Measurements from ENCODE around the gene TRMO. TPM values are rescaled to one million over a fixed set of nuclear protein-coding genes. Genes with fewer than 3 reads are reported as not detected.

The TRMO gene
- total and polyA plus RNA-seq, 2 experiments from 2014 or later, result 5.0 to 6.4 TPM

- H3K4me2 ChIP-seq, result no peak overlapping the region
- TF ChIP-seq POLR2AphosphoS5 (IDR thresholded peaks at IDR 0.05; ENCODE audit: low read depth) (no peak), ZNF114 (CRISPR knock-in tag; IDR thresholded peaks at IDR 0.05) (no peak), CREB1 (CRISPR knock-in tag; IDR thresholded peaks at IDR 0.05; ENCODE audit: low read depth) (no peak), CTCF (conservative IDR thresholded peaks at IDR 0.05; ENCODE audit: low read depth in 2 of 2) (no peak), NANOG (IDR thresholded peaks at IDR 0.05; ENCODE audit: borderline replicate concordance) (no peak), EZH2 (IDR thresholded peaks at IDR 0.05; ENCODE audit: low read depth, unreplicated experiment) (no peak), EZH2phosphoT487 (IDR thresholded peaks at IDR 0.05; ENCODE audit: unreplicated experiment) (no peak), JUNB (IDR thresholded peaks at IDR 0.05; ENCODE audit: unreplicated experiment) (no peak), STAT1 (IDR thresholded peaks at IDR 0.05; ENCODE audit: unreplicated experiment) (no peak), ZNF331 (CRISPR knock-in tag; IDR thresholded peaks at IDR 0.05; ENCODE audit: low read depth) (no peak), REST (IDR thresholded peaks at IDR 0.05; ENCODE audit: unreplicated experiment) (no peak)
- TF ChIP-seq, protein P1, sequence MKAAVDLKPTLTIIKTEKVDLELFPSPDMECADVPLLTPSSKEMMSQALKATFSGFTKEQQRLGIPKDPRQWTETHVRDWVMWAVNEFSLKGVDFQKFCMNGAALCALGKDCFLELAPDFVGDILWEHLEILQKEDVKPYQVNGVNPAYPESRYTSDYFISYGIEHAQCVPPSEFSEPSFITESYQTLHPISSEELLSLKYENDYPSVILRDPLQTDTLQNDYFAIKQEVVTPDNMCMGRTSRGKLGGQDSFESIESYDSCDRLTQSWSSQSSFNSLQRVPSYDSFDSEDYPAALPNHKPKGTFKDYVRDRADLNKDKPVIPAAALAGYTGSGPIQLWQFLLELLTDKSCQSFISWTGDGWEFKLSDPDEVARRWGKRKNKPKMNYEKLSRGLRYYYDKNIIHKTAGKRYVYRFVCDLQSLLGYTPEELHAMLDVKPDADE (IDR thresholded peaks at IDR 0.05), result no peak
- TF ChIP-seq, protein P2, sequence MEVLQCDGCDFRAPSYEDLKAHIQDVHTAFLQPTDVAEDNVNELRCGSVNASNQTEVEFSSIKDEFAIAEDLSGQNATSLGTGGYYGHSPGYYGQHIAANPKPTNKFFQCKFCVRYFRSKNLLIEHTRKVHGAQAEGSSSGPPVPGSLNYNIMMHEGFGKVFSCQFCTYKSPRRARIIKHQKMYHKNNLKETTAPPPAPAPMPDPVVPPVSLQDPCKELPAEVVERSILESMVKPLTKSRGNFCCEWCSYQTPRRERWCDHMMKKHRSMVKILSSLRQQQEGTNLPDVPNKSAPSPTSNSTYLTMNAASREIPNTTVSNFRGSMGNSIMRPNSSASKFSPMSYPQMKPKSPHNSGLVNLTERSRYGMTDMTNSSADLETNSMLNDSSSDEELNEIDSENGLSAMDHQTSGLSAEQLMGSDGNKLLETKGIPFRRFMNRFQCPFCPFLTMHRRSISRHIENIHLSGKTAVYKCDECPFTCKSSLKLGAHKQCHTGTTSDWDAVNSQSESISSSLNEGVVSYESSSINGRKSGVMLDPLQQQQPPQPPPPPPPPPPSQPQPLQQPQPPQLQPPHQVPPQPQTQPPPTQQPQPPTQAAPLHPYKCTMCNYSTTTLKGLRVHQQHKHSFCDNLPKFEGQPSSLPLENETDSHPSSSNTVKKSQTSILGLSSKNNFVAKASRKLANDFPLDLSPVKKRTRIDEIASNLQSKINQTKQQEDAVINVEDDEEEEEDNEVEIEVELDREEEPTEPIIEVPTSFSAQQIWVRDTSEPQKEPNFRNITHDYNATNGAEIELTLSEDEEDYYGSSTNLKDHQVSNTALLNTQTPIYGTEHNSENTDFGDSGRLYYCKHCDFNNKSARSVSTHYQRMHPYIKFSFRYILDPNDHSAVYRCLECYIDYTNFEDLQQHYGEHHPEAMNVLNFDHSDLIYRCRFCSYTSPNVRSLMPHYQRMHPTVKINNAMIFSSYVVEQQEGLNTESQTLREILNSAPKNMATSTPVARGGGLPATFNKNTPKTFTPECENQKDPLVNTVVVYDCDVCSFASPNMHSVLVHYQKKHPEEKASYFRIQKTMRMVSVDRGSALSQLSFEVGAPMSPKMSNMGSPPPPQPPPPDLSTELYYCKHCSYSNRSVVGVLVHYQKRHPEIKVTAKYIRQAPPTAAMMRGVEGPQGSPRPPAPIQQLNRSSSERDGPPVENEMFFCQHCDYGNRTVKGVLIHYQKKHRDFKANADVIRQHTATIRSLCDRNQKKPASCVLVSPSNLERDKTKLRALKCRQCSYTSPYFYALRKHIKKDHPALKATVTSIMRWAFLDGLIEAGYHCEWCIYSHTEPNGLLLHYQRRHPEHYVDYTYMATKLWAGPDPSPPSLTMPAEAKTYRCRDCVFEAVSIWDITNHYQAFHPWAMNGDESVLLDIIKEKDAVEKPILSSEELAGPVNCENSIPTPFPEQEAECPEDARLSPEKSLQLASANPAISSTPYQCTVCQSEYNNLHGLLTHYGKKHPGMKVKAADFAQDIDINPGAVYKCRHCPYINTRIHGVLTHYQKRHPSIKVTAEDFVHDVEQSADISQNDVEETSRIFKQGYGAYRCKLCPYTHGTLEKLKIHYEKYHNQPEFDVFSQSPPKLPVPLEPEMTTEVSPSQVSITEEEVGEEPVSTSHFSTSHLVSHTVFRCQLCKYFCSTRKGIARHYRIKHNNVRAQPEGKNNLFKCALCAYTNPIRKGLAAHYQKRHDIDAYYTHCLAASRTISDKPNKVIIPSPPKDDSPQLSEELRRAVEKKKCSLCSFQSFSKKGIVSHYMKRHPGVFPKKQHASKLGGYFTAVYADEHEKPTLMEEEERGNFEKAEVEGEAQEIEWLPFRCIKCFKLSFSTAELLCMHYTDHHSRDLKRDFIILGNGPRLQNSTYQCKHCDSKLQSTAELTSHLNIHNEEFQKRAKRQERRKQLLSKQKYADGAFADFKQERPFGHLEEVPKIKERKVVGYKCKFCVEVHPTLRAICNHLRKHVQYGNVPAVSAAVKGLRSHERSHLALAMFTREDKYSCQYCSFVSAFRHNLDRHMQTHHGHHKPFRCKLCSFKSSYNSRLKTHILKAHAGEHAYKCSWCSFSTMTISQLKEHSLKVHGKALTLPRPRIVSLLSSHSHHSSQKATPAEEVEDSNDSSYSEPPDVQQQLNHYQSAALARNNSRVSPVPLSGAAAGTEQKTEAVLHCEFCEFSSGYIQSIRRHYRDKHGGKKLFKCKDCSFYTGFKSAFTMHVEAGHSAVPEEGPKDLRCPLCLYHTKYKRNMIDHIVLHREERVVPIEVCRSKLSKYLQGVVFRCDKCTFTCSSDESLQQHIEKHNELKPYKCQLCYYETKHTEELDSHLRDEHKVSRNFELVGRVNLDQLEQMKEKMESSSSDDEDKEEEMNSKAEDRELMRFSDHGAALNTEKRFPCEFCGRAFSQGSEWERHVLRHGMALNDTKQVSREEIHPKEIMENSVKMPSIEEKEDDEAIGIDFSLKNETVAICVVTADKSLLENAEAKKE (CRISPR knock-in tag; IDR thresholded peaks at IDR 0.05), result no peak
- no peaks in the 10 kb centered on the region for H3K9me3 Mint-ChIP-seq
- H3K36me3 ChIP-seq (ENCODE audit: insufficient read depth), result no peaks in the 10 kb centered on the region
- no peak overlapping the region for H2AFZ ChIP-seq
- H3K27me3 Mint-ChIP-seq (ENCODE audit: insufficient read depth, low read depth, poor library complexity), result peaks cover 13% of the 10 kb centered on the region
- no peaks in the 10 kb centered on the region; the same call in 1 of the 2 replicates for H4K20me1 ChIP-seq (replicated peaks; ENCODE audit: insufficient read depth)
- DNase-seq (ENCODE audit: low spot score), result no peak
- no peak overlapping the region for H3K4me3 Mint-ChIP-seq
- H3K27me3 ChIP-seq (ENCODE audit: insufficient read depth), result no peaks in the 10 kb centered on the region
- H3K79me2 ChIP-seq (replicated peaks; ENCODE audit: insufficient read depth), result no peaks in the 10 kb centered on the region
- no peaks in the 10 kb centered on the region for H3K36me3 Mint-ChIP-seq (ENCODE audit: low read depth)
- H3F3A ChIP-seq (replicated peaks; ENCODE audit: low read depth), result no peaks in the 10 kb centered on the region
- H3K27ac Mint-ChIP-seq, result no peak overlapping the region
- no peak overlapping the region for H3K27ac ChIP-seq (ENCODE audit: low read depth)
- ATAC-seq, result no peak
- H3K4me1 Mint-ChIP-seq, result peaks cover 7% of the 10 kb centered on the region; the same call in 2 of the 3 replicates
- no peak overlapping the region for H3K4me3 ChIP-seq
- no peaks in the 10 kb centered on the region for H3K4me1 ChIP-seq (ENCODE audit: insufficient read depth)
- H3K9me2 ChIP-seq (ENCODE audit: insufficient read depth), result no peaks in the 10 kb centered on the region
Measured at GRCh38 chr9:97892421-97892820, 29.9 kb downstream of the TRMO start.

Measured in GM23338 (cell line).